Progenitor cell of endocrine pancreas (in vitro differentiated cells): ENCODE results near the gene TPP1. TPM values are rescaled to one million over a fixed set of nuclear protein-coding genes. Genes with fewer than 3 reads are reported as not detected.

Experiments used
- DNase-seq: peaks from one replicate; pipeline ENCODE4 v3.0.0; 2021; ENCODE audit warnings: low spot score; ENCODE audit not compliant: unreplicated experiment
- H3K27ac Mint-ChIP-seq: 2 replicates; pipeline ENCODE4 v1.8.0; 2021; ENCODE audit warnings: mild to moderate bottlenecking, moderate library complexity, mixed read lengths
- H3K27me3 Mint-ChIP-seq: 2 replicates; pipeline ENCODE4 v1.8.0; 2021; ENCODE audit warnings: mixed read lengths
- H3K36me3 Mint-ChIP-seq: 2 replicates; pipeline ENCODE4 v1.8.0; 2022; ENCODE audit warnings: mixed read lengths; ENCODE audit not compliant: insufficient read depth
- H3K4me1 Mint-ChIP-seq: 2 replicates; pipeline ENCODE4 v1.8.0; 2021; ENCODE audit warnings: low read depth, mixed read lengths
- H3K4me3 Mint-ChIP-seq: 2 replicates; pipeline ENCODE4 v1.8.0; 2021; ENCODE audit warnings: low read depth, mild to moderate bottlenecking, moderate library complexity, mixed read lengths
- H3K9me3 Mint-ChIP-seq: 2 replicates; pipeline ENCODE4 v1.8.0; 2021; ENCODE audit warnings: low read depth, mixed read lengths
- CTCF ChIP-seq: fragments of 200-600 bp; sonication (generic); IDR thresholded peaks from one replicate; pipeline ENCODE4 v1.5.0; 2021; ENCODE audit warnings: antibody characterized with exemption, mild to moderate bottlenecking; ENCODE audit not compliant: unreplicated experiment
- total RNA-seq: library from RNA; stranded (reverse); gene quantifications from 2 replicates; pipeline ENCODE4 v1.2.1, GENCODE V29; 2021

TPP1 gene
- total RNA-seq, 1 donor from 2014 or later = 59.9 TPM

GRCh38 chr11:6627762-6628241 lies 8.6 kb upstream of the TPP1 start:
- TF ChIP-seq CTCF = no peak
- Mint-ChIP-seq H3K27me3 (peaks cover 20% of the 10 kb centered on the region), H3K36me3 (peaks cover 37% of the 10 kb centered on the region), H3K9me3 (no peaks in the 10 kb centered on the region), H3K27ac (no peak overlapping the region), H3K4me3 (no peak overlapping the region), H3K4me1 (no peaks in the 10 kb centered on the region)
- DNase-seq = no peak

GRCh38 chr11:6626971-6627761 lies 7.9 kb upstream of the TPP1 start:
- peaks cover 37% of the 10 kb centered on the region for H3K36me3 Mint-ChIP-seq
- H3K27ac Mint-ChIP-seq = no peak overlapping the region
- H3K4me3 Mint-ChIP-seq = no peak overlapping the region
- H3K4me1 Mint-ChIP-seq = no peaks in the 10 kb centered on the region
- TF ChIP-seq CTCF = no peak
- H3K9me3 Mint-ChIP-seq = no peaks in the 10 kb centered on the region
- H3K27me3 Mint-ChIP-seq = peaks cover 20% of the 10 kb centered on the region
- no peak for DNase-seq

- H3K4me3 Mint-ChIP-seq = no peak overlapping the region
- H3K27ac Mint-ChIP-seq = no peak overlapping the region
- DNase-seq = no peak
- H3K4me1 Mint-ChIP-seq = no peaks in the 10 kb centered on the region
- no peak for TF ChIP-seq CTCF
- peaks cover 27% of the 10 kb centered on the region for H3K36me3 Mint-ChIP-seq
- H3K9me3 Mint-ChIP-seq = no peaks in the 10 kb centered on the region
- peaks cover 9% of the 10 kb centered on the region for H3K27me3 Mint-ChIP-seq
Observed at GRCh38 chr11:6625832-6626420, 6.7 kb upstream of the TPP1 start.

GRCh38 chr11:6625156-6625831 lies 6.1 kb upstream of the TPP1 start:
- Mint-ChIP-seq H3K4me1 (no peaks in the 10 kb centered on the region), H3K36me3 (peaks cover 25% of the 10 kb centered on the region), H3K9me3 (no peaks in the 10 kb centered on the region), H3K27me3 (peaks cover 5% of the 10 kb centered on the region), H3K27ac (no peak overlapping the region), H3K4me3 (no peak overlapping the region)
- TF ChIP-seq CTCF = no peak
- no peak for DNase-seq
